Measurements from ENCODE around the gene KLK10.

Gene KLK10, protein sequence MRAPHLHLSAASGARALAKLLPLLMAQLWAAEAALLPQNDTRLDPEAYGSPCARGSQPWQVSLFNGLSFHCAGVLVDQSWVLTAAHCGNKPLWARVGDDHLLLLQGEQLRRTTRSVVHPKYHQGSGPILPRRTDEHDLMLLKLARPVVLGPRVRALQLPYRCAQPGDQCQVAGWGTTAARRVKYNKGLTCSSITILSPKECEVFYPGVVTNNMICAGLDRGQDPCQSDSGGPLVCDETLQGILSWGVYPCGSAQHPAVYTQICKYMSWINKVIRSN

DNA sequence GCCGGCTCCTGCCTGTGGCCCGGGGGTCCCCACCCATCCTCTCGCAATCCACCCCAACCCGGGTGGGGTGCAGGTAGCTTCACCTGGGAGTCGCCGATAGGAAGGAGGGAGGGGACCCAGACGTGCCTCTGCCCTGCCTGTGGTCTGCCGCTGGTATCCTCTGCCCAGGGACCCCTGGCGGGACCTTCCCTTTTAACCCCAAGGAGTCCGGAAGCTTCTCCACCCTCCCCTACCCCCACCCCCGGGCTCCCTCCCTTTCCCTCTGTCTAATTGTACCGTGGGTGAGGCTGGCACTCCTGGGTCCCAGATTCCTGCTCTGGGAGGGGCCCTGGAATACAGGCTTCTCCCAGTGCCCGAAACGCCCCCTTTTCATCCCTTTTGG, at the start of gene KLK10:
Gene KLK10, minus strand, starts transcription at position 166 of the 382 bp plus-strand sequence. CDS start 579 bp downstream, outside the sequence.
- Histone ChIP-seq H2AFZ (ENCODE audit: low read depth, low read length) (no peak within 1 kb of the TSS), H3K9ac (ENCODE audit: low read depth, low read length) (no peak within 1 kb of the TSS), H4K20me1 (ENCODE audit: insufficient read depth, low read length) (no peaks in the 10 kb centered on the region), H3K27me3 (ENCODE audit: insufficient read depth, low read length, poor library complexity) (peaks cover 3% of the 10 kb centered on the region), H3K36me3 (ENCODE audit: insufficient read depth, low read length) (no peaks in the 10 kb centered on the region), H3K27ac (ENCODE audit: low read length) (no peak within 1 kb of the TSS), H3K4me3 (ENCODE audit: low read depth in 1 of 2, low read length in 2 of 2) (no peak within 1 kb of the TSS), H3K4me2 (ENCODE audit: insufficient read depth, low read length) (no peak within 1 kb of the TSS), H3K4me1 (ENCODE audit: insufficient read depth, low read length) (no peaks in the 10 kb centered on the region), H3K9me3 (ENCODE audit: insufficient read depth, low read length, severe bottlenecking) (no peaks in the 10 kb centered on the region), H3K79me2 (ENCODE audit: insufficient read depth, low read length) (no peaks in the 10 kb centered on the region)
- ATAC-seq (ENCODE audit: insufficient read depth, low read depth) (no peak), DNase-seq (no peak)
- TF ChIP-seq EZH2 (IDR thresholded peaks at IDR 0.05; ENCODE audit: borderline replicate concordance, low read depth, low read length, severe bottlenecking) = no peak
- TF ChIP-seq, protein P1, sequence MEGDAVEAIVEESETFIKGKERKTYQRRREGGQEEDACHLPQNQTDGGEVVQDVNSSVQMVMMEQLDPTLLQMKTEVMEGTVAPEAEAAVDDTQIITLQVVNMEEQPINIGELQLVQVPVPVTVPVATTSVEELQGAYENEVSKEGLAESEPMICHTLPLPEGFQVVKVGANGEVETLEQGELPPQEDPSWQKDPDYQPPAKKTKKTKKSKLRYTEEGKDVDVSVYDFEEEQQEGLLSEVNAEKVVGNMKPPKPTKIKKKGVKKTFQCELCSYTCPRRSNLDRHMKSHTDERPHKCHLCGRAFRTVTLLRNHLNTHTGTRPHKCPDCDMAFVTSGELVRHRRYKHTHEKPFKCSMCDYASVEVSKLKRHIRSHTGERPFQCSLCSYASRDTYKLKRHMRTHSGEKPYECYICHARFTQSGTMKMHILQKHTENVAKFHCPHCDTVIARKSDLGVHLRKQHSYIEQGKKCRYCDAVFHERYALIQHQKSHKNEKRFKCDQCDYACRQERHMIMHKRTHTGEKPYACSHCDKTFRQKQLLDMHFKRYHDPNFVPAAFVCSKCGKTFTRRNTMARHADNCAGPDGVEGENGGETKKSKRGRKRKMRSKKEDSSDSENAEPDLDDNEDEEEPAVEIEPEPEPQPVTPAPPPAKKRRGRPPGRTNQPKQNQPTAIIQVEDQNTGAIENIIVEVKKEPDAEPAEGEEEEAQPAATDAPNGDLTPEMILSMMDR (IDR thresholded peaks at IDR 0.05; ENCODE audit: borderline replicate concordance, extremely low read depth, low read length, poor library complexity, severe bottlenecking) = no peak

DNA sequence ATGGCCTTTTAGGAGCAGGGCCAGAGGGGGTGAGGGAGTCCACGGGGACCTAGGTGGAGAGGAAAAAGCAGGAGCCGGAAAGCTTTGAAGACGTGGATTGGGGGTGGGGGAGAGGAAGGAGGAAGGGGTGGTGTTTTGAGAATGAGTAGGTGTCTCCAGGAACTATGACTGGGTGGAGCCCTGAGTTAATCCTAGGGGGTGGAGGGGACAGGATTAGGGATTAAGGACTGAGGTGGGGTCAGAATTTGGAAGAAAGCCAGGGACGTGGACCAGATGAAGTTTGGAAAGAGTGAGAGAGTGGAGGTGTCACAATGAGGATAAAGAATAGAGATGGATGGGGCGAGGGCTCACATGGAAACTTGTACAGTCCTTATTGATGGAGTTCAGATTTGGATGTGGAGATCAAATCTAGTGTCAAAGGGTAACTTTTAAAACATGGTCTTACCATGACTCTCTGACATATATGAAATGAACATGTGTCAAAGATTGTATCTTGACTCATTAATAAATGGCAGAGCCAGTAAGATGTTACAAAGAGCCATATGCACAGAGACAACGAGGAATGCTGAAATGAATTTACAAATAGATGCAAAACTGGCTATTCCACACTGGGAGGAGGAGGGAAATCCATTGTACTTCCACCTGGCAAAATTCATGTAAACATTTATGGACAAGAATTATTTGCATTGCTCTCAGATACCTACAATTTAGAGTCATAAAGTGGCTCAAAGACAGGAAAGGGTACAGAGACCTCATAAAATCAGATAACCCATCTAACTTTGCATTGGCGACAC, 47.1 kb upstream of the KLK10 start:
- no peak overlapping the region for H3K9ac ChIP-seq (ENCODE audit: low read depth, low read length)
- no peak for TF ChIP-seq EZH2 (IDR thresholded peaks at IDR 0.05; ENCODE audit: borderline replicate concordance, low read depth, low read length, severe bottlenecking)
- TF ChIP-seq, protein P1 (IDR thresholded peaks at IDR 0.05; ENCODE audit: borderline replicate concordance, extremely low read depth, low read length, poor library complexity, severe bottlenecking) = no peak
- no peak overlapping the region for H3K4me3 ChIP-seq (ENCODE audit: low read depth in 1 of 2, low read length in 2 of 2)
- ATAC-seq (ENCODE audit: insufficient read depth, low read depth) (no peak), DNase-seq (no peak)
- no peaks in the 10 kb centered on the region for H3K36me3 ChIP-seq (ENCODE audit: insufficient read depth, low read length)
- H3K4me1 ChIP-seq (ENCODE audit: insufficient read depth, low read length) = no peaks in the 10 kb centered on the region
- H3K27ac ChIP-seq (ENCODE audit: low read length) = no peak overlapping the region
- H3K27me3 ChIP-seq (ENCODE audit: insufficient read depth, low read length, poor library complexity) = no peaks in the 10 kb centered on the region
- H4K20me1 ChIP-seq (ENCODE audit: insufficient read depth, low read length) = no peaks in the 10 kb centered on the region
- no peaks in the 10 kb centered on the region for H3K9me3 ChIP-seq (ENCODE audit: insufficient read depth, low read length, severe bottlenecking)
- H3K79me2 ChIP-seq (ENCODE audit: insufficient read depth, low read length) = no peaks in the 10 kb centered on the region
- no peak overlapping the region for H3K4me2 ChIP-seq (ENCODE audit: insufficient read depth, low read length)
- H2AFZ ChIP-seq (ENCODE audit: low read depth, low read length) = no peak overlapping the region

DNA sequence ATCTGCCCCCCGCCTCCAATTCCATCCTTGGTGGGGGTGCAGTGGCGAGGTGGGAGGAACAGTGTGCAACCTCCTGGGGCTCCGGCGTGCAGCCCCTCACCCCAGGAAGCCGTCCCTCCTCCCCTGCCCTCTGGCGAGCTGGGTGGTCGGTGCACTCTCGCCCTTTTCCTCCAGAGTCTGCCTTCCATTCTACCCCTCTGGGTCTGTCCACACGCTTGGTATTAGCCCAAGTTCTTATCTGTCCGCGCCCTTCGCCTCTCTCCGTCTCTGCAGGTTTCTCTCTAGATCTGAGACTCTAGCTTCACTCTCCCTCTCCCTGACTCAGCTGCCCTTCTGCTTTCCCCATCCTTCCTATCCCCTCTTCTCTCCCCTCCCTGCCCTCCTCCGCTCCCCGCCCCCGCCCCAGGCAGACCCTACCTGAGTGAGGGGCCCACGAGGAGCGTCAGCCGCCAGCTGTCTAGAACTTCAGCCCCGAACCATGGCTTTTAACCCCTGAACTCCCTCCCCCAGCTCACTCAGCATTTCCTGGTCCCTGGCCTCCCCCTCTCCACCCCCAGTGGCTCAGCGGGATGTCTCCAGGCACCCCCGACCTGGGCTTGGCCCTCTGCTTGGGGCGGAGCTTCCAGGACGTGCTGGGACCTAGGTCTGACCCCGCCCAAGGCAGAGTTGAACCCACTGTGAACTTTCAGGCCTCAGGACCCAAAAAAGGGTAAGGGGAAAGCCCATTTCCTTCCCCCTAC, 45.9 kb upstream of the KLK10 start:
- H3K4me1 ChIP-seq (ENCODE audit: insufficient read depth, low read length) = no peaks in the 10 kb centered on the region
- no peaks in the 10 kb centered on the region for H3K36me3 ChIP-seq (ENCODE audit: insufficient read depth, low read length)
- no peak overlapping the region for H3K27ac ChIP-seq (ENCODE audit: low read length)
- H3K4me2 ChIP-seq (ENCODE audit: insufficient read depth, low read length) = no peak overlapping the region
- DNase-seq = no peak
- no peaks in the 10 kb centered on the region for H3K9me3 ChIP-seq (ENCODE audit: insufficient read depth, low read length, severe bottlenecking)
- no peak overlapping the region for H3K4me3 ChIP-seq (ENCODE audit: low read depth in 1 of 2, low read length in 2 of 2)
- H3K9ac ChIP-seq (ENCODE audit: low read depth, low read length) = no peak overlapping the region
- no peaks in the 10 kb centered on the region for H4K20me1 ChIP-seq (ENCODE audit: insufficient read depth, low read length)
- H3K27me3 ChIP-seq (ENCODE audit: insufficient read depth, low read length, poor library complexity) = no peaks in the 10 kb centered on the region
- H2AFZ ChIP-seq (ENCODE audit: low read depth, low read length) = no peak overlapping the region
- ATAC-seq (ENCODE audit: insufficient read depth, low read depth) = no peak
- no peaks in the 10 kb centered on the region for H3K79me2 ChIP-seq (ENCODE audit: insufficient read depth, low read length)
- TF ChIP-seq, protein P1 (IDR thresholded peaks at IDR 0.05; ENCODE audit: borderline replicate concordance, extremely low read depth, low read length, poor library complexity, severe bottlenecking) = no peak
- no peak for TF ChIP-seq EZH2 (IDR thresholded peaks at IDR 0.05; ENCODE audit: borderline replicate concordance, low read depth, low read length, severe bottlenecking)
